Measurements from ENCODE around the gene DAD1. TPM values are rescaled to one million over a fixed set of nuclear protein-coding genes. Genes with fewer than 3 reads are reported as not detected.
"Not testable (repeated sequence)": the region's sequence is repeated elsewhere in the genome, so short reads cannot be mapped to it uniquely, and the experiment has no call there.

The DAD1 gene
- total RNA-seq, 2 donors from 2014 or later: 109 to 236 TPM

DNA sequence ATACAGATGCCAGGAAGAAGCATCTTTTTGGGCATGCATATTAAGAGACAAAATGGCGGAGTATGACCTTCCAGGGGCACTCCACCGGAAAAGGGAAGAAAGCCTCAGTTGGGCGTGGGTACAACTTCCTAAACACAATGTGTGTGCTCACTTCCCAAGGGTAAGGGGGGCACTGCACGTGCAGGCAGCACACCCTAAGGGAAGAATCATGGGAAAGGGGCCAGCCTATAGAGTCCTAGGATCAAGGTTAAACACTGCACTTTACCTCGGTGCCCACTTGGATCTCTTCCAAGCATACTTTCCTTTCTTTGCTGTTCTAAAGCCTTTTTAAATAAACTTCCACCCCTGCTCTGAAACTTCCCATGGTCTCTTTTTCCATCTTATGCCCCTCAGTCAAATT, 40.3 kb upstream of the DAD1 start:
- Histone ChIP-seq H3K4me3 (no peak overlapping the region), H3K27me3 (replicated peaks; ENCODE audit: insufficient read depth) (no peaks in the 10 kb centered on the region), H3K36me3 (no peaks in the 10 kb centered on the region), H3K27ac (no peak overlapping the region), H3K4me1 (ENCODE audit: control insufficient read depth in 1 of 2, low read depth in 2 of 2) (no peaks in the 10 kb centered on the region), H3K9me3 (no peaks in the 10 kb centered on the region)
- ATAC-seq (ENCODE audit: insufficient number of reproducible peaks, low FRiP score, low read depth) (no peak), DNase-seq (ENCODE audit: low spot score) (no peak)
- TF ChIP-seq, protein P1, sequence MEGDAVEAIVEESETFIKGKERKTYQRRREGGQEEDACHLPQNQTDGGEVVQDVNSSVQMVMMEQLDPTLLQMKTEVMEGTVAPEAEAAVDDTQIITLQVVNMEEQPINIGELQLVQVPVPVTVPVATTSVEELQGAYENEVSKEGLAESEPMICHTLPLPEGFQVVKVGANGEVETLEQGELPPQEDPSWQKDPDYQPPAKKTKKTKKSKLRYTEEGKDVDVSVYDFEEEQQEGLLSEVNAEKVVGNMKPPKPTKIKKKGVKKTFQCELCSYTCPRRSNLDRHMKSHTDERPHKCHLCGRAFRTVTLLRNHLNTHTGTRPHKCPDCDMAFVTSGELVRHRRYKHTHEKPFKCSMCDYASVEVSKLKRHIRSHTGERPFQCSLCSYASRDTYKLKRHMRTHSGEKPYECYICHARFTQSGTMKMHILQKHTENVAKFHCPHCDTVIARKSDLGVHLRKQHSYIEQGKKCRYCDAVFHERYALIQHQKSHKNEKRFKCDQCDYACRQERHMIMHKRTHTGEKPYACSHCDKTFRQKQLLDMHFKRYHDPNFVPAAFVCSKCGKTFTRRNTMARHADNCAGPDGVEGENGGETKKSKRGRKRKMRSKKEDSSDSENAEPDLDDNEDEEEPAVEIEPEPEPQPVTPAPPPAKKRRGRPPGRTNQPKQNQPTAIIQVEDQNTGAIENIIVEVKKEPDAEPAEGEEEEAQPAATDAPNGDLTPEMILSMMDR (IDR thresholded peaks at IDR 0.05): no peak

DNA sequence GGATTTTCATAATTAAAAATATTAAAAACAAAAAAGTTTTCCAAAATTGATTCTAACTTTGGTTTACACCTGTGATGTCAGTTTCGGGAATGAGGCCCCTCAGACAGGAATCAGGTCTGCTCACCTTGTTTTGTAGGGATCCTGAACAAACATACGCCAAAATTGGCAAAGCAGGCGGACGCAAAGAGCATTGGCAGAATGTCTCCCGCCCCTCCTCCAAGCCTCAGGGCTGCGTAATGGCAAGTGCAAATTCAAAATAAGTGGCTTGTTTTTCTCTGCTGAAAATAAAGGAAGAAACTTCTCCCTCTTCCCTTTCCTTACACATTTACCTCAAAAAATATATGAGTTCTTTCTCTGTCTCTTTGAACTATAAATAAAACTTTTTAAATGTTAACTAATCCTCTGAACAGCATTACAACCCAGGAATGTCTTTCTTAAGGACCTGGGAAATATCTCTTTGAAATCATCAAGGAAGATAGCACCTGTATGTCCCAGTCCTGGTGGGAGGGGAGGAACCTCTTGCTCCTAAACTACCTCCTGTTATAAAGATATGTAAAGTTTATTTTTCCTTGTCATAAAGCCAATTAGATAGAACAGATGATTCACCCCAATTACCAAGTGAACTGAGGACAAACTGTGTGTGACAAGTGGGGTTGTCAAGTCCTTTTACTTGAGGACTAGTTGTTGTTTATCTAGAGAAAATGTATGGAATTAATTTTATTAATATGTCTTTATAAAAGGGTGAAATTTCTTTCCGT, 38.7 kb upstream of the DAD1 start:
- no peaks in the 10 kb centered on the region for H3K27me3 ChIP-seq (replicated peaks; ENCODE audit: insufficient read depth)
- H3K27ac ChIP-seq: no peak overlapping the region
- no peaks in the 10 kb centered on the region for H3K9me3 ChIP-seq
- H3K4me3 ChIP-seq: no peak overlapping the region
- H3K36me3 ChIP-seq: no peaks in the 10 kb centered on the region
- TF ChIP-seq, protein P1 (IDR thresholded peaks at IDR 0.05): no peak
- ATAC-seq (ENCODE audit: insufficient number of reproducible peaks, low FRiP score, low read depth) (no peak), DNase-seq (ENCODE audit: low spot score) (no peak)
- H3K4me1 ChIP-seq (ENCODE audit: control insufficient read depth in 1 of 2, low read depth in 2 of 2): no peaks in the 10 kb centered on the region

DNA sequence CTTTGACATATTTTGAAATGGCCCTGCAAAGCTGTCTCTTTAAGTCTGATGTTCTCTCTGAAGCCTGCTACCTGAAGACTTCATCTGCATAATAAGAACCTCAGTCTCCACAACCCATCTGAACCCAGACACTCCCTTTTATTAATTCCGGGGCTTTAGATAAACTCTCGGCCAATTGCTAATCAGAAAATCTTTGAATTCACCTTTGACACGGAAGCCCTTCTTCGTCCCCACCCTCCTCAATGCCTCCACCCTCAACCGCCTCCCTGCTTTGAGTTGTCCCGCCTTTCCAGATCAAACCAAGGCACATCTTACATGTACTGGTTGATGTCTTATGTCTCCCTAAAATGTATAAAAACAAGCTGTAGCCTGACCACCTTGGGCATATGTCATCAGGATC, 37.6 kb upstream of the DAD1 start:
- Histone ChIP-seq H3K9me3 (no peaks in the 10 kb centered on the region), H3K27me3 (replicated peaks; ENCODE audit: insufficient read depth) (no peaks in the 10 kb centered on the region), H3K4me3 (no peak overlapping the region), H3K27ac (no peak overlapping the region), H3K4me1 (ENCODE audit: control insufficient read depth in 1 of 2, low read depth in 2 of 2) (no peaks in the 10 kb centered on the region), H3K36me3 (no peaks in the 10 kb centered on the region)
- no peak for ATAC-seq (ENCODE audit: insufficient number of reproducible peaks, low FRiP score, low read depth)
- TF ChIP-seq, protein P1 (IDR thresholded peaks at IDR 0.05): no peak
- no peak for DNase-seq (ENCODE audit: low spot score)

DNA sequence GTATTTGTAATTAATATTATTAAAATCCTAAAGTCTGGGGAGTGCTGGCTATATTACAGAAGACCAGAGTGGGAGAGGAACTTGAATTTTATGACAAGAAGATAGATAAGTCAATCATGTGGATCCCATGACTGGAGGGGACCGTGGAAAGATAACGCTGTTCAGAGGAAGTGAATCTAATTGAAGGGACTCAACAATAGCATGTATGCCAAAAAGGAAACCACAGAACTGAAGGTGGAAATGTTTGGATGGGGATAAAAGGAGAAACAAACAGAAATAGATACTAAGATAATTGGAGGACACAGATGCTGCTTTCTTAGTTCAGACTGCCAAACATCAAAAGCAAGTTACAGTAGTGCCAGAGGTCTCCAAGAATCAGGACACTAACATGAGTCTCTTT, 34.0 kb upstream of the DAD1 start:
- Histone ChIP-seq H3K4me1 (ENCODE audit: control insufficient read depth in 1 of 2, low read depth in 2 of 2) (no peaks in the 10 kb centered on the region), H3K27ac (no peak overlapping the region), H3K27me3 (replicated peaks; ENCODE audit: insufficient read depth) (no peaks in the 10 kb centered on the region), H3K4me3 (no peak overlapping the region), H3K36me3 (no peaks in the 10 kb centered on the region), H3K9me3 (no peaks in the 10 kb centered on the region)
- ATAC-seq (ENCODE audit: insufficient number of reproducible peaks, low FRiP score, low read depth) (no peak), DNase-seq (ENCODE audit: low spot score) (no peak)
- TF ChIP-seq, protein P1 (IDR thresholded peaks at IDR 0.05): no peak

DNA sequence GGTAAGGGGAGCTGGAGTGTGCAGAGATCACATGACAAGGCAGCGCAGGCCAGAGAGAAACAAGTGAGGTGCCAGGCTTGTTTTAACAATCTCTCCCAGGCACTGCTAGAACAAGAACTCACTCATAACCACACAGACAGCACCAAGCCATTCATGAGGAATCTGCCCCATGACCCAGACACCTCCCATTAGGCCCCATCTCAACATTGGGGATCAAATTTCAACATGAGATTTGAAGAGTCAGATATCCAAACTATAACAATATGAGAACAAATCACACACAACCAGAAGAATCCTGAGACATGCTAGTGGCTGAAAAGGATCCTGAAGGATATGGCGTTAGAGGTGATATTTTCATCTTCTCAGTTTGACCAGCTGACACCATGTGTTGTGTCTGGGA, 33.2 kb upstream of the DAD1 start:
- TF ChIP-seq, protein P1 (IDR thresholded peaks at IDR 0.05): no peak
- ATAC-seq (ENCODE audit: insufficient number of reproducible peaks, low FRiP score, low read depth): no peak
- H3K36me3 ChIP-seq: no peaks in the 10 kb centered on the region
- no peak overlapping the region for H3K4me3 ChIP-seq
- no peak for DNase-seq (ENCODE audit: low spot score)
- H3K27me3 ChIP-seq (replicated peaks; ENCODE audit: insufficient read depth): no peaks in the 10 kb centered on the region
- H3K9me3 ChIP-seq: no peaks in the 10 kb centered on the region
- H3K4me1 ChIP-seq (ENCODE audit: control insufficient read depth in 1 of 2, low read depth in 2 of 2): no peaks in the 10 kb centered on the region
- H3K27ac ChIP-seq: no peak overlapping the region

DNA sequence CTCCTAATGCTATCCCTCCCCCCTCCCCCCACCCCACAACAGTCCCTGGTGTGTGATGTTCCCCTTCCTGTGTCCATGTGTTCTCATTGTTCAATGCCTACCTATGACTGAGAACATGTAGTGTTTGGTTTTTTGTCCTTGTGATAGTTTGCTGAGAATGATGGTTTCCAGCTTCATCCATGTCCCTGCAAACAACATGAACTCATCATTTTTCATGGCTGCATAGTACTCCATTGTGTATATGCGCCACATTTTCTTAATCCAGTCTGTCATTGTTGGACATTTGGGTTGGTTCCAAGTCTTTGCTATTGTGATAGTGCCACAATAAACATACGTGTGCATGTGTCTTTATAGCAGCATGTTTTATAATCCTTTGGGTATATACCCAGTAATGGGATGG, 26.7 kb upstream of the DAD1 start:
- H3K27me3 ChIP-seq (replicated peaks; ENCODE audit: insufficient read depth); DNase-seq (ENCODE audit: low spot score); H3K27ac ChIP-seq; H3K4me3 ChIP-seq; ATAC-seq (ENCODE audit: insufficient number of reproducible peaks, low FRiP score, low read depth); H3K9me3 ChIP-seq: not testable (repeated sequence)
- Histone ChIP-seq H3K4me1 (ENCODE audit: control insufficient read depth in 1 of 2, low read depth in 2 of 2) (peaks cover 18 to 21% of the 10 kb centered on the region in 2 donors), H3K36me3 (peaks cover 13% of the 10 kb centered on the region)

Data from thoracic aorta (tissue), 2 donors.